ENCODE data around the gene PPARG. TPM values are rescaled to one million over a fixed set of nuclear protein-coding genes. Genes with fewer than 3 reads are reported as not detected.

Gene PPARG
- total and polyA plus RNA-seq, 2 donors (not counting 3 experiments of a cell fraction or from before 2014, with no cell fraction given): 0.15 to 1.3 TPM

DNA sequence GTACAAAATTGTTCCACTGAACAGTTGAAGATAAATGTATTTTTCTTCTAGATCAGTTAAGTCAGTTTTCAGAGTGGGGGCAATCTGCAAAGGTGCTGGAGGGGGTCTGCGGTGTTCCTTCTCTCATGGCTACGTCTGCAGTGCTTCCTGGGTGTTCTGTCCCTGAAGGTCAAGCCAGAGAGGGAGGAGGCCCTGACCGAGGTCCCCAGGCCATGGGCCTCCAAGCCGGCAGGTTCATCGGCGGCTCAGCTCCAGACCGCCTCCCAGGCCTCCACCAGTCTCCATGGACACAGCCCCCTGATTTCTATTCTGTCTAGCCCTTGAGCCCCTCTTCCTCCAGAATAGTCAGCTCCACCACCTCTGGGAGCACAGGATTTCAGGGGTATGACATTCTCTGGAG is 166.9 kb downstream of the PPARG start:
- CTCF ChIA-PET: interaction anchor here (0.6 kb wide), 1 partner anchor 1484 kb away, joined by 3 read pairs; no protein-coding TSS in a partner anchor
- dilution Hi-C loops (cut with MboI; ENCODE audit: extremely low pct_ligation_motif_present, low sequenced_read_pairs): no loop called here

More for the DNA sequence above, 166.9 kb downstream of the PPARG start:
- Histone ChIP-seq H3K27ac (ENCODE audit: insufficient read depth, low read depth, low read length) (no peak overlapping the region), H3K4me3 (replicated peaks in 1 of 3; ENCODE audit: insufficient read depth in 1 of 3, low read depth in 1 of 3, low read length in 3 of 3) (no peak overlapping the region), H3K9me3 (replicated peaks; ENCODE audit: control insufficient read depth, insufficient read depth, low read length) (no peaks in the 10 kb centered on the region), H3K4me1 (ENCODE audit: control insufficient read depth, extremely low read depth, insufficient read depth, low read length) (no peaks in the 10 kb centered on the region), H2AFZ (ENCODE audit: low read depth, low read length) (no peak overlapping the region), H3K36me3 (ENCODE audit: control insufficient read depth in 2 of 2, extremely low read depth in 1 of 2, insufficient read depth in 2 of 2, low read length in 2 of 2) (no peaks in the 10 kb centered on the region), H3K79me2 (ENCODE audit: control insufficient read depth, insufficient read depth, low read length) (no peaks in the 10 kb centered on the region), H4K20me1 (replicated peaks; ENCODE audit: control insufficient read depth, extremely low read depth, insufficient read depth, low read length) (no peaks in the 10 kb centered on the region), H3K9me1 (replicated peaks; ENCODE audit: control insufficient read depth, extremely low read depth, insufficient read depth, low read length) (no peaks in the 10 kb centered on the region), H3K27me3 (ENCODE audit: control insufficient read depth in 2 of 2, insufficient read depth in 2 of 2, low read length in 2 of 2) (peaks cover 0 to 2% of the 10 kb centered on the region in 2 experiments), H3K9ac (replicated peaks; ENCODE audit: extremely low read depth, insufficient read depth, low read length) (no peak overlapping the region), H3K4me2 (ENCODE audit: insufficient read depth, low read length) (no peak overlapping the region)
- TF ChIP-seq EZH2 (IDR thresholded peaks at IDR 0.05; ENCODE audit: borderline replicate concordance, low read depth, low read length, severe bottlenecking) (no peak), JUN (IDR thresholded peaks at IDR 0.05; ENCODE audit: borderline replicate concordance, insufficient read depth, insufficient read length, low read depth) (no peak), POLR2A (IDR thresholded peaks at IDR 0.05; ENCODE audit: low read depth, low read length) (no peak), MYC (IDR thresholded peaks at IDR 0.05; ENCODE audit: low read depth, low read length) (no peak), POLR2AphosphoS5 (IDR thresholded peaks at IDR 0.05; ENCODE audit: insufficient read depth, low read depth, low read length) (no peak), GATA2 (IDR thresholded peaks at IDR 0.05; ENCODE audit: insufficient read depth, insufficient read length, low read depth, low read length) (no peak), FOS (IDR thresholded peaks at IDR 0.05; ENCODE audit: borderline replicate concordance, insufficient read depth, low read length) (no peak)
- TF ChIP-seq, protein P1, sequence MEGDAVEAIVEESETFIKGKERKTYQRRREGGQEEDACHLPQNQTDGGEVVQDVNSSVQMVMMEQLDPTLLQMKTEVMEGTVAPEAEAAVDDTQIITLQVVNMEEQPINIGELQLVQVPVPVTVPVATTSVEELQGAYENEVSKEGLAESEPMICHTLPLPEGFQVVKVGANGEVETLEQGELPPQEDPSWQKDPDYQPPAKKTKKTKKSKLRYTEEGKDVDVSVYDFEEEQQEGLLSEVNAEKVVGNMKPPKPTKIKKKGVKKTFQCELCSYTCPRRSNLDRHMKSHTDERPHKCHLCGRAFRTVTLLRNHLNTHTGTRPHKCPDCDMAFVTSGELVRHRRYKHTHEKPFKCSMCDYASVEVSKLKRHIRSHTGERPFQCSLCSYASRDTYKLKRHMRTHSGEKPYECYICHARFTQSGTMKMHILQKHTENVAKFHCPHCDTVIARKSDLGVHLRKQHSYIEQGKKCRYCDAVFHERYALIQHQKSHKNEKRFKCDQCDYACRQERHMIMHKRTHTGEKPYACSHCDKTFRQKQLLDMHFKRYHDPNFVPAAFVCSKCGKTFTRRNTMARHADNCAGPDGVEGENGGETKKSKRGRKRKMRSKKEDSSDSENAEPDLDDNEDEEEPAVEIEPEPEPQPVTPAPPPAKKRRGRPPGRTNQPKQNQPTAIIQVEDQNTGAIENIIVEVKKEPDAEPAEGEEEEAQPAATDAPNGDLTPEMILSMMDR (IDR thresholded peaks at IDR 0.05; ENCODE audit: extremely low read depth in 1 of 2, insufficient read depth in 1 of 2, low read depth in 1 of 2, low read length in 2 of 2): no peak
- TF ChIP-seq, protein P2, sequence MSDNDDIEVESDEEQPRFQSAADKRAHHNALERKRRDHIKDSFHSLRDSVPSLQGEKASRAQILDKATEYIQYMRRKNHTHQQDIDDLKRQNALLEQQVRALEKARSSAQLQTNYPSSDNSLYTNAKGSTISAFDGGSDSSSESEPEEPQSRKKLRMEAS (IDR thresholded peaks at IDR 0.05; ENCODE audit: insufficient read depth, insufficient read length): no peak
- DNase-seq (ENCODE audit: low read depth, low spot score) (no peak), FAIRE-seq (no peak)
- POLR2A ChIA-PET: no interaction called here
- no TSS peak for BruUV-seq (replicated peaks)
- intact Hi-C loops (cut with micrococcal nuclease): no loop called here

Measured in endothelial cell of umbilical vein (primary cell).